OCI-LY3 (cell line): ENCODE results near the gene RNF112.

Source experiments
- H2AFZ ChIP-seq: fragments of 200-600, 300-600 bp; shearing (Covaris generic); 2 replicates; pipeline ENCODE4 v1.6.0; 2014; ENCODE audit warnings: antibody characterized with exemption, low read depth, low read length
- H3K27ac ChIP-seq: fragments of 200-600, 300-600 bp; sonication (generic); 2 replicates; pipeline ENCODE4 v1.5.1; 2014; ENCODE audit warnings: mild to moderate bottlenecking, low read length, moderate library complexity, mixed read lengths
- H3K27me3 ChIP-seq: fragments of 200-600, 300-600 bp; sonication (generic); 2 replicates; pipeline ENCODE4 v1.6.1; 2014; ENCODE audit warnings: low read depth, low read length, mixed read lengths
- H3K36me3 ChIP-seq: fragments of 200-600, 300-600 bp; sonication (generic); replicated peaks from 2 replicates; pipeline ENCODE3; 2014; ENCODE audit warnings: low read depth, low read length, mixed read lengths
- H3K4me1 ChIP-seq: fragments of 300-600, 200-600 bp; sonication (generic); 2 replicates; pipeline ENCODE4 v1.6.1; 2014; ENCODE audit warnings: low read length, mixed read lengths
- H3K4me2 ChIP-seq: fragments of 200-600, 300-600 bp; sonication (generic); 2 replicates; pipeline ENCODE4 v1.6.1; 2014; ENCODE audit warnings: low read length, mixed read lengths
- H3K4me3 ChIP-seq: fragments of 300-600, 200-600 bp; sonication (generic); 2 replicates; pipeline ENCODE4 v1.5.1; 2014; ENCODE audit warnings: antibody characterized with exemption, mild to moderate bottlenecking, low read length, moderate library complexity
- H3K79me2 ChIP-seq: fragments of 300-600, 200-600 bp; shearing (Covaris generic); 2 replicates; pipeline ENCODE4 v1.6.1; 2014; ENCODE audit warnings: mild to moderate bottlenecking, low read length, mixed read lengths
- H3K9ac ChIP-seq: fragments of 300-600, 200-600 bp; shearing (Covaris generic); 2 replicates; pipeline ENCODE4 v1.6.0; 2014; ENCODE audit warnings: mild to moderate bottlenecking, low read length, moderate library complexity
- H3K9me3 ChIP-seq: fragments of 200-600, 300-600 bp; shearing (Covaris generic); 2 replicates; pipeline ENCODE4 v1.6.1; 2014; ENCODE audit warnings: low read length, mixed read lengths; ENCODE audit not compliant: insufficient read depth
- H4K20me1 ChIP-seq: fragments of 200-600, 300-600 bp; sonication (generic); 2 replicates; pipeline ENCODE4 v1.6.1; 2016; ENCODE audit warnings: low read length, mixed read lengths; ENCODE audit not compliant: insufficient read depth
- CTCF ChIP-seq: fragments of 200-600, 300-600 bp; sonication (generic); IDR thresholded peaks from 2 replicates; pipeline ENCODE4 v1.5.1; 2014; ENCODE audit warnings: antibody characterized with exemption, low read length, low read depth
- EZH2phosphoT487 ChIP-seq: fragments of 200-600 bp; shearing (Covaris generic); IDR thresholded peaks from 2 replicates; pipeline ENCODE4 v1.6.1; 2018; ENCODE audit warnings: antibody characterized with exemption, mixed run types, low read depth

Gene RNF112

GRCh38 chr17:19448341-19449268 is 37.6 kb downstream of the RNF112 start:
- no peak for TF ChIP-seq CTCF
- TF ChIP-seq EZH2phosphoT487, result no peak
- Histone ChIP-seq H3K36me3 (no peaks in the 10 kb centered on the region), H3K4me1 (no peaks in the 10 kb centered on the region), H3K4me3 (no peak overlapping the region), H3K9me3 (no peaks in the 10 kb centered on the region), H2AFZ (no peak overlapping the region), H3K27me3 (no peaks in the 10 kb centered on the region), H3K27ac (no peak overlapping the region), H4K20me1 (no peaks in the 10 kb centered on the region), H3K79me2 (no peaks in the 10 kb centered on the region), H3K4me2 (no peak overlapping the region), H3K9ac (no peak overlapping the region)

GRCh38 chr17:19449656-19450055 is 38.6 kb downstream of the RNF112 start:
- Histone ChIP-seq H2AFZ (no peak overlapping the region), H3K4me2 (no peak overlapping the region), H3K9ac (no peak overlapping the region), H3K4me1 (no peaks in the 10 kb centered on the region), H3K27ac (no peak overlapping the region), H3K36me3 (no peaks in the 10 kb centered on the region), H3K9me3 (no peaks in the 10 kb centered on the region), H3K27me3 (no peaks in the 10 kb centered on the region), H4K20me1 (no peaks in the 10 kb centered on the region), H3K4me3 (no peak overlapping the region), H3K79me2 (no peaks in the 10 kb centered on the region)
- TF ChIP-seq EZH2phosphoT487, result no peak
- TF ChIP-seq CTCF, result no peak

DNA sequence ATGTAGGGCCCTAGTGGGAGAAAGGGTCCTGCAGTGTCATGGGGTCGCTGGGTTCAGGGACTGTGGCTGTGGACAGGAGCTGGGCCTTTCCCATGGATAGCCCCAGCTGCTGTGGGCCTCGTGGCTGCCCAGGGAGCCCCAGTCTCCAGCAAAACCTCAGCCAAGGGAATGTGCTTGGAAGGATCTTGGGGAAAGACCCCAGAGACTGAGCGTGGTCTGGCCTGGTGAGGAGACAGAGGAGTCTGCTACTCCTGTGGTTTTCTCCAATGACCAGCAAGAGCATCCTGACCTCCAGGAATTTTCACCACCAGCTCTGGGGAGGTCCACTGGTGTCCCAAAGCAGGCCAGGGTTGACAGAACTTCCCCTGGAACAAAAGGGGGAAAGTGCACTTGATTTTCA is 42.3 kb downstream of the RNF112 start:
- no peaks in the 10 kb centered on the region for H3K79me2 ChIP-seq
- no peaks in the 10 kb centered on the region for H3K4me1 ChIP-seq
- H3K27ac ChIP-seq, result no peak overlapping the region
- no peak overlapping the region for H3K4me2 ChIP-seq
- H3K4me3 ChIP-seq, result no peak overlapping the region
- H3K27me3 ChIP-seq, result no peaks in the 10 kb centered on the region
- no peaks in the 10 kb centered on the region for H3K36me3 ChIP-seq
- H2AFZ ChIP-seq, result no peak overlapping the region
- H3K9me3 ChIP-seq, result no peaks in the 10 kb centered on the region
- no peaks in the 10 kb centered on the region for H4K20me1 ChIP-seq
- H3K9ac ChIP-seq, result no peak overlapping the region
- no peak for TF ChIP-seq CTCF
- TF ChIP-seq EZH2phosphoT487, result no peak

- TF ChIP-seq EZH2phosphoT487 (no peak), CTCF (no peak)
- H3K9ac ChIP-seq, result no peak overlapping the region
- H3K36me3 ChIP-seq, result no peaks in the 10 kb centered on the region
- H3K4me2 ChIP-seq, result no peak overlapping the region
- H3K9me3 ChIP-seq, result no peaks in the 10 kb centered on the region
- no peaks in the 10 kb centered on the region for H4K20me1 ChIP-seq
- H2AFZ ChIP-seq, result no peak overlapping the region
- H3K79me2 ChIP-seq, result no peaks in the 10 kb centered on the region
- no peaks in the 10 kb centered on the region for H3K4me1 ChIP-seq
- no peaks in the 10 kb centered on the region for H3K27me3 ChIP-seq
- H3K27ac ChIP-seq, result no peak overlapping the region
- no peak overlapping the region for H3K4me3 ChIP-seq
Observed at GRCh38 chr17:19454074-19454473, 43.0 kb downstream of the RNF112 start.
